Prostate gland (tissue), 2 donors: ENCODE results near the gene PRDM16.

Experiments used
- CTCF ChIP-seq, 4 experiments: fragments of 200-600 bp in 2 of 4; fragments of 450-650 bp in 2 of 4; sonication (generic) in 2 of 4; IDR thresholded peaks; 1 replicate in 3 of 4; 2 replicates in 1 of 4; pipeline ENCODE4 v1.5.1; 2016 to 2019; ENCODE audit warnings: antibody characterized with exemption in 4 of 4, mild to moderate bottlenecking in 2 of 4, moderate library complexity in 2 of 4
- POLR2A ChIP-seq: fragments of 450-650 bp; IDR thresholded peaks from one replicate; pipeline ENCODE4 v1.6.1; 2016; ENCODE audit warnings: antibody characterized with exemption, mild to moderate bottlenecking
- POLR2AphosphoS5 ChIP-seq: sonication (generic); formaldehyde crosslinking; IDR thresholded peaks from one replicate; pipeline ENCODE4 v1.6.1; 2017; ENCODE audit warnings: antibody characterized with exemption

GRCh38 chr1:3194760-3195479, 125.9 kb downstream of the PRDM16 start:
- no peak for TF ChIP-seq POLR2A
- TF ChIP-seq POLR2AphosphoS5, result no peak
- TF ChIP-seq CTCF (IDR thresholded peaks at IDR 0.05), result no peak
